Measurements from ENCODE around the gene SPTLC1.

GRCh38 chr9:92163276-92163675 lies 48.1 kb upstream of the SPTLC1 start:
- TF ChIP-seq, protein P1, sequence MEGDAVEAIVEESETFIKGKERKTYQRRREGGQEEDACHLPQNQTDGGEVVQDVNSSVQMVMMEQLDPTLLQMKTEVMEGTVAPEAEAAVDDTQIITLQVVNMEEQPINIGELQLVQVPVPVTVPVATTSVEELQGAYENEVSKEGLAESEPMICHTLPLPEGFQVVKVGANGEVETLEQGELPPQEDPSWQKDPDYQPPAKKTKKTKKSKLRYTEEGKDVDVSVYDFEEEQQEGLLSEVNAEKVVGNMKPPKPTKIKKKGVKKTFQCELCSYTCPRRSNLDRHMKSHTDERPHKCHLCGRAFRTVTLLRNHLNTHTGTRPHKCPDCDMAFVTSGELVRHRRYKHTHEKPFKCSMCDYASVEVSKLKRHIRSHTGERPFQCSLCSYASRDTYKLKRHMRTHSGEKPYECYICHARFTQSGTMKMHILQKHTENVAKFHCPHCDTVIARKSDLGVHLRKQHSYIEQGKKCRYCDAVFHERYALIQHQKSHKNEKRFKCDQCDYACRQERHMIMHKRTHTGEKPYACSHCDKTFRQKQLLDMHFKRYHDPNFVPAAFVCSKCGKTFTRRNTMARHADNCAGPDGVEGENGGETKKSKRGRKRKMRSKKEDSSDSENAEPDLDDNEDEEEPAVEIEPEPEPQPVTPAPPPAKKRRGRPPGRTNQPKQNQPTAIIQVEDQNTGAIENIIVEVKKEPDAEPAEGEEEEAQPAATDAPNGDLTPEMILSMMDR (IDR thresholded peaks at IDR 0.05; ENCODE audit: low read depth, low read length) = no peak
- TF ChIP-seq MAX (IDR thresholded peaks at IDR 0.05; ENCODE audit: low read depth, low read length) (no peak), POLR2A (IDR thresholded peaks at IDR 0.05; ENCODE audit: extremely low read depth, insufficient read length) (no peak), MYC (IDR thresholded peaks at IDR 0.05; ENCODE audit: low read depth, low read length) (no peak)

Measured in NB4 (cell line).